ES-I3 (cell line): ENCODE results near the gene RABGAP1L.

Experiments
- H3K36me3 ChIP-seq: 2 replicates; pipeline ENCODE4 v1.6.1; 2013; ENCODE audit warnings: mild to moderate bottlenecking, low read length, control low read depth, moderate library complexity; ENCODE audit not compliant: insufficient read depth
- H3K4me1 ChIP-seq: 2 replicates; pipeline ENCODE4 v1.6.1; 2013; ENCODE audit warnings: mild to moderate bottlenecking, control low read depth, low read length; ENCODE audit not compliant: insufficient read depth
- H3K9ac ChIP-seq: 2 replicates; pipeline ENCODE4 v1.6.1; 2013; ENCODE audit warnings: low read depth, mild to moderate bottlenecking, low read length, moderate library complexity
- H3K9me3 ChIP-seq: 2 replicates; pipeline ENCODE4 v1.6.1; 2013; ENCODE audit warnings: mild to moderate bottlenecking, low read length, moderate library complexity; ENCODE audit not compliant: control insufficient read depth, insufficient read depth

Gene RABGAP1L

DNA sequence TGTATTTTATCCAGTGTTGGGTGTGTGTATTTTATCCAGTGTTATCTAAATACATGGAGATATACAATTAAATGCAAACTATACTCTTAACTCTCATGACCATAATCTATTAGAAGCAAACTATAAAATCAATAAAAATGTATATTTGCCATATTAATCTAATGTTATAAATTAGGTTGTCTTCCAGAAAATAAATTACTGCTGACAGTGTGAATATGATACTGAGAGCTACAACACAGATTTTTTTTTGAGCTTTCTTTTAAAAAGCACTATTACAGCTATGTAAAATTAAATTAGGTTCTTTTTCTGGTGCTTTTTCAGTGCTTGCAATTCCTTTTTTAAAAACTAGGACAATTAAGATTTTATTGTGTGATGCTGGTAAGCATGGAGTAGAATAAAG lies 269.4 kb downstream of the RABGAP1L start:
- no peaks in the 10 kb centered on the region for H3K4me1 ChIP-seq
- no peaks in the 10 kb centered on the region for H3K9me3 ChIP-seq

GRCh38 chr1:174433451-174433850 lies 274.1 kb downstream of the RABGAP1L start:
- H3K4me1 ChIP-seq, result no peaks in the 10 kb centered on the region
- H3K36me3 ChIP-seq, result no peaks in the 10 kb centered on the region
- no peaks in the 10 kb centered on the region for H3K9me3 ChIP-seq
- H3K9ac ChIP-seq, result no peak overlapping the region

More for the DNA sequence above, 269.4 kb downstream of the RABGAP1L start:
- H3K36me3 ChIP-seq, result no peaks in the 10 kb centered on the region
- H3K9ac ChIP-seq, result no peak overlapping the region

GRCh38 chr1:174445351-174445750 lies 286.0 kb downstream of the RABGAP1L start:
- H3K36me3 ChIP-seq, result no peaks in the 10 kb centered on the region
- H3K4me1 ChIP-seq, result peaks cover 3% of the 10 kb centered on the region; the same call in 1 of the 2 replicates
- no peaks in the 10 kb centered on the region for H3K9me3 ChIP-seq
- H3K9ac ChIP-seq, result no peak overlapping the region

- Histone ChIP-seq H3K36me3 (no peaks in the 10 kb centered on the region), H3K4me1 (peaks cover 3% of the 10 kb centered on the region; the same call in 1 of the 2 replicates), H3K9me3 (no peaks in the 10 kb centered on the region), H3K9ac (no peak overlapping the region)
Measured at GRCh38 chr1:174445817-174446216, 286.5 kb downstream of the RABGAP1L start.

DNA sequence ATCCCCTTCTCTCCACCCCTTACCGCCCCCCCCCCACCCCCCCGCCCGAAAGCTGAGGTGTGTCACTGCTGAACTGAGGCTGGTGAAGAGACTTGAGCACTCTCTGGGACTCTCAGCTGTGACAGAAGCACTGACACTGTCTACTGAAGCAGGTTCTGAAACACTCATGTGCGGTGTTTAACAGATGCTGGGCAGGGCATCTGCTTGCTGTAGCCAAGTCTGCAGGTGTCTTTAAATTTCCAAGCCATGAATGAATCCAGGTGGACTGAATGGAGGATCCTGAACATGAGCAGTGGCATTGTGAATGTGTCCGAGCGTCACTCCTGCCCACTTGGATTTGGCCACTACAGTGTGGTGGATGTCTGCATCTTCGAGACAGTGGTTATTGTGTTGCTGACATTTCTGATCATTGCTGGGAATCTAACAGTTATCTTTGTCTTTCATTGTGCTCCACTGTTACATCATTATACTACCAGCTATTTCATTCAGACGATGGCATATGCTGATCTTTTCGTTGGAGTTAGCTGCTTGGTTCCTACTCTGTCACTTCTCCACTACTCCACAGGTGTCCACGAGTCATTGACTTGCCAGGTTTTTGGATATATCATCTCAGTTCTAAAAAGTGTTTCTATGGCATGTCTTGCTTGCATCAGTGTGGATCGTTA lies 288.7 kb downstream of the RABGAP1L start, which contains the start of gene GPR52:
GPR52 (plus strand) TSS at position 99 of the 665 bp plus-strand sequence; CDS start at position 247, 148 bp downstream.
- Histone ChIP-seq H3K9ac (no peak within 1 kb of the TSS), H3K9me3 (no peaks in the 10 kb centered on the region), H3K4me1 (peaks cover 3% of the 10 kb centered on the region; the same call in 1 of the 2 replicates), H3K36me3 (no peaks in the 10 kb centered on the region)

DNA sequence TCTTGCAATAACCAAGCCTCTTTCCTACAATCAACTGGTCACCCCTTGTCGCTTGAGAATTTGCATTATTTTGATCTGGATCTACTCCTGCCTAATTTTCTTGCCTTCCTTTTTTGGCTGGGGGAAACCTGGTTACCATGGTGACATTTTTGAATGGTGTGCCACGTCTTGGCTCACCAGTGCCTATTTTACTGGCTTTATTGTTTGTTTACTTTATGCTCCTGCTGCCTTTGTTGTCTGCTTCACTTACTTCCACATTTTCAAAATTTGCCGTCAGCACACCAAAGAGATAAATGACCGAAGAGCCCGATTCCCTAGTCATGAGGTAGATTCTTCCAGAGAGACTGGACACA lies 289.2 kb downstream of the RABGAP1L start:
- no peaks in the 10 kb centered on the region for H3K9me3 ChIP-seq
- peaks cover 3% of the 10 kb centered on the region; the same call in 1 of the 2 replicates for H3K4me1 ChIP-seq
- H3K36me3 ChIP-seq, result no peaks in the 10 kb centered on the region
- H3K9ac ChIP-seq, result no peak overlapping the region

GRCh38 chr1:174448974-174449373 lies 289.7 kb downstream of the RABGAP1L start:
- no peaks in the 10 kb centered on the region for H3K9me3 ChIP-seq
- no peaks in the 10 kb centered on the region for H3K36me3 ChIP-seq
- H3K9ac ChIP-seq, result no peak overlapping the region
- H3K4me1 ChIP-seq, result peaks cover 3% of the 10 kb centered on the region; the same call in 1 of the 2 replicates

- H3K4me1 ChIP-seq, result peaks cover 3% of the 10 kb centered on the region; the same call in 1 of the 2 replicates
- H3K36me3 ChIP-seq, result no peaks in the 10 kb centered on the region
- H3K9ac ChIP-seq, result no peak overlapping the region
- H3K9me3 ChIP-seq, result no peaks in the 10 kb centered on the region
Measured at GRCh38 chr1:174451408-174451807, 292.1 kb downstream of the RABGAP1L start.

- no peaks in the 10 kb centered on the region for H3K4me1 ChIP-seq
- H3K9me3 ChIP-seq, result no peaks in the 10 kb centered on the region
- no peaks in the 10 kb centered on the region for H3K36me3 ChIP-seq
- no peak overlapping the region for H3K9ac ChIP-seq
Measured at GRCh38 chr1:174465855-174466254, 306.5 kb downstream of the RABGAP1L start.

DNA sequence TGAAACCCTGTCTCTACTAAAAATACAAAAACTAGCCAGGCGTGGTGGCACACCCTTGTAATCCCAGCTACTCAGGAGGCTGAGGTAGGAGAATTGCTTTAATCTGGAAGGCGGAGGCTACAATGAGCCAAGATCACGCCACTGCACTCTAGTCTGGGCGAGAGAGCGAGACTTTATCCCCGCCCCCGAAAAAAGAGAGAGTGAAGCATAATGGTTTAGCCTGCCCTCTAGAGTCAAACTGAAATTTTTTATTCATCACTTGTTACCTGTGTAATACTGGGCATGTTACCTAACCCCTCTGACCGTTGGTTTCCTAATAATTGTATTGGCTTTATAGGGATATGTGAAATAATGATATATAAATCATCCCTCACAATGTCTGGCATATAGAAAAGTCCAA lies 307.3 kb downstream of the RABGAP1L start:
- Histone ChIP-seq H3K9ac (no peak overlapping the region), H3K4me1 (no peaks in the 10 kb centered on the region), H3K36me3 (no peaks in the 10 kb centered on the region), H3K9me3 (no peaks in the 10 kb centered on the region)

- H3K9ac ChIP-seq, result no peak overlapping the region
- H3K4me1 ChIP-seq, result no peaks in the 10 kb centered on the region
- no peaks in the 10 kb centered on the region for H3K9me3 ChIP-seq
- H3K36me3 ChIP-seq, result no peaks in the 10 kb centered on the region
Measured at GRCh38 chr1:174469052-174469451, 309.7 kb downstream of the RABGAP1L start.

- no peak overlapping the region for H3K9ac ChIP-seq
- no peaks in the 10 kb centered on the region for H3K4me1 ChIP-seq
- H3K36me3 ChIP-seq, result no peaks in the 10 kb centered on the region
- H3K9me3 ChIP-seq, result no peaks in the 10 kb centered on the region
Measured at GRCh38 chr1:174469687-174470086, 310.4 kb downstream of the RABGAP1L start.

DNA sequence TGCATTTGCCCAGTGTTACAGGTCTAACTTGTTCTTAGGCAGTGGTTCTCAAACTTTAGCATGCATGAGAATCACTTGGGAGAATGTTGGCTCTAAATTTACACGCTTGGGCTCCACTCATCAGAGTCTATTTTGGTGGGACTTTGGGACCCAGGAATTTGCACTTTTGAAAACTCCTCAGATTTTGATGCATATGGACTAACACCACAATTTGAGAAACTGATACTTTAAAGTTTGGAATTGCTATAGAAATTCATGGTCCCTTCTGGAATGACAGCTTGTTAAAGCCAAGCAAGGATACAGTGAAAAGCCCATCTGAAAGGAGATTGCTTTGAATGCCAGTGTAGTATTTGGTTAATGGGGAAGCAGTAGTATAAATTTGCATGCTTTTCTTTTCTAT lies 320.0 kb downstream of the RABGAP1L start:
- Histone ChIP-seq H3K4me1 (no peaks in the 10 kb centered on the region), H3K9ac (no peak overlapping the region), H3K9me3 (no peaks in the 10 kb centered on the region), H3K36me3 (no peaks in the 10 kb centered on the region)

GRCh38 chr1:174480324-174480723 lies 321.0 kb downstream of the RABGAP1L start:
- Histone ChIP-seq H3K9me3 (no peaks in the 10 kb centered on the region), H3K9ac (no peak overlapping the region), H3K36me3 (no peaks in the 10 kb centered on the region), H3K4me1 (no peaks in the 10 kb centered on the region)

GRCh38 chr1:174491606-174492005 lies 332.3 kb downstream of the RABGAP1L start:
- Histone ChIP-seq H3K36me3 (no peaks in the 10 kb centered on the region), H3K9ac (no peak overlapping the region), H3K4me1 (no peaks in the 10 kb centered on the region), H3K9me3 (no peaks in the 10 kb centered on the region)
